C4-2B (cell line): ENCODE results near the gene DNAJC15.

Experiments
- ZFX ChIP-seq: fragments of 450-650 bp; IDR thresholded peaks from 2 replicates; pipeline ENCODE4 v1.6.1; 2017
- TF ChIP-seq, protein P1 (sequence below): fragments of 450-650 bp; conservative IDR thresholded peaks from 2 replicates; pipeline ENCODE4 v1.5.1; 2017; ENCODE audit warnings: mild to moderate bottlenecking

DNA sequence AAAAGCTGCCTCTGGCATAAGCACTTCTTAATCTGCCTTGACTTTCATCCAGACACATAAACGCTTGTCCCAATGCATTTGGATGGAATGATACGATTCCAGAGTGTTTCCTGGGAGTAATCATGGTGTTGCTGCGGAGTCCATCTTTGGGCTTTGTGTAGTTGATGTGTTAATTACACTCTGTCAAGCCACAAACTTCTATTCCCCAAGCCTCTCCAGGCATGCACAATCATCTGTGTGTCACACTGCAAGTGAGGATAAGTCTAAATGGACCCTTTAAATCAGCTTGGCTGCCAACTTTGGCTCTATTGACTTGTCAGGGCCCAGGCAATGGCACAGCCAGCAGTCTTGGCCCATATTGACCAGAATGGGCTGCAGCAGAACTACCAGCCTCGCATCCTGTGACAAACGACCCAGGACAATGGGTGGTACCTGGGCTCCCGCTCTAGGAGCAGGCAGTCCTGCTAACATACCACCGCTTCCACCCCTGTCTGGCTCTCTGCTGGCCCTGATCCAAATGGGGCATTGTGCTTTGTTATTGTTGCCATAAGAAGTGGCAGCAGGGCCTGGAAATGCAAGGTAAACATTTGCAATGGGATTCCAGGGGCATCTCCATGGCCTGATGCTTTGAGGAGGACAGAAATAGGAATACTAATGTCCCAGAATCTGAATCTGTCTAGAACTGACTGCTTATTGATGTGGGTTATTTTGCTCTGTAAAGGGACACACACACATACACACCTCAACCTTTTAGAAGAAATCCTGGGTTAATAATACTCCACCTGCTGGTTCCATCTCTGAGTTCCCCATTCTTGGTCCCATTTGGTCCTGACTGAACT lies 127.2 kb downstream of the DNAJC15 start:
- TF ChIP-seq, protein P1, sequence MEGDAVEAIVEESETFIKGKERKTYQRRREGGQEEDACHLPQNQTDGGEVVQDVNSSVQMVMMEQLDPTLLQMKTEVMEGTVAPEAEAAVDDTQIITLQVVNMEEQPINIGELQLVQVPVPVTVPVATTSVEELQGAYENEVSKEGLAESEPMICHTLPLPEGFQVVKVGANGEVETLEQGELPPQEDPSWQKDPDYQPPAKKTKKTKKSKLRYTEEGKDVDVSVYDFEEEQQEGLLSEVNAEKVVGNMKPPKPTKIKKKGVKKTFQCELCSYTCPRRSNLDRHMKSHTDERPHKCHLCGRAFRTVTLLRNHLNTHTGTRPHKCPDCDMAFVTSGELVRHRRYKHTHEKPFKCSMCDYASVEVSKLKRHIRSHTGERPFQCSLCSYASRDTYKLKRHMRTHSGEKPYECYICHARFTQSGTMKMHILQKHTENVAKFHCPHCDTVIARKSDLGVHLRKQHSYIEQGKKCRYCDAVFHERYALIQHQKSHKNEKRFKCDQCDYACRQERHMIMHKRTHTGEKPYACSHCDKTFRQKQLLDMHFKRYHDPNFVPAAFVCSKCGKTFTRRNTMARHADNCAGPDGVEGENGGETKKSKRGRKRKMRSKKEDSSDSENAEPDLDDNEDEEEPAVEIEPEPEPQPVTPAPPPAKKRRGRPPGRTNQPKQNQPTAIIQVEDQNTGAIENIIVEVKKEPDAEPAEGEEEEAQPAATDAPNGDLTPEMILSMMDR, result no peak
- no peak for TF ChIP-seq ZFX
